GM21515 (cell line): Measurements from ENCODE around the gene FBXO27.
A peak's percentile ranks its signal among the peaks of the same experiment; 100 is the strongest.
"Not testable (repeated sequence)": the region's sequence is repeated elsewhere in the genome, so short reads cannot be mapped to it uniquely, and the experiment has no call there.

Source experiments
- ATAC-seq: cut with Tn5 transposase; IDR thresholded peaks from one replicate; pipeline ENCODE4 v1.9.1; 2021; ENCODE audit not compliant: unreplicated experiment

Gene FBXO27

DNA sequence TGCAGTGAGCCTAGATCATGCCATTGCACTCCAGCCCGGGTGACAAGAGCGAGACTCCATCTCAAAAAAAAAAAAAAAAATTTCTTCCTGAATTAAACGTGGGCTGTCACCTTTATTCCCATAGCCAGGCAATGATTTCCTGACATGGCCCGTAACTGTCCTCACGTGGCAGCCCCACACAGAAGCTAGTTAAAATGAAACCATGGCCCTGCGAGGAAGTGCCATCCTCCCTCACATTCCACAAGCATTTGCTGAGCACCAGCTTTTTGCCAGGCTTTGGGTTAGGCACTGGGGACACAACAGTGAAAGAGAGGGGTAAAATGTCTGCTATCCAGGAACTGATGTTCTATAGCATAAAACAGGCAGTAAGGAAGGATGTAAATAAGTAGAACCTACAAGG is 13.2 kb upstream of the FBXO27 start:
- ATAC-seq, result no peak

DNA sequence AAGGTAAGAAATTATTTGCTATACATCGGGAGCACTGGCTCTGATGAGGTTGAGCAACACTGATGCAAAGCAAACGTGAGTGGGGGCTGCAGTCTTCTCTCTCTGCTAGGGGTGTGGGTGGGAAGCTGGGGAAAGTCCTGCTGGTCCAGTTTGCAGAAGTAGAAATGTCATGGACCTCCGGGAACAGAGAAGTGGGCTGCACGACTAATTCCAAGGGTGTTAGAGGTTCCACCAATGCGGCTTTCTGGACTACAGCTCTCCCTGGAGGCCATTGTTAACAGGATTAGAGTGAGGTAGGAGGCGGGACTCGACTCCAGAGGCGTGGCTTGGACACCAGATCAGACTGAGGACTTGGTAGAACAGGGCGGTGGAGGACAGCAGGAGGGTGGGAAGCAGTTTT is 5.7 kb upstream of the FBXO27 start:
- ATAC-seq, result no peak

DNA sequence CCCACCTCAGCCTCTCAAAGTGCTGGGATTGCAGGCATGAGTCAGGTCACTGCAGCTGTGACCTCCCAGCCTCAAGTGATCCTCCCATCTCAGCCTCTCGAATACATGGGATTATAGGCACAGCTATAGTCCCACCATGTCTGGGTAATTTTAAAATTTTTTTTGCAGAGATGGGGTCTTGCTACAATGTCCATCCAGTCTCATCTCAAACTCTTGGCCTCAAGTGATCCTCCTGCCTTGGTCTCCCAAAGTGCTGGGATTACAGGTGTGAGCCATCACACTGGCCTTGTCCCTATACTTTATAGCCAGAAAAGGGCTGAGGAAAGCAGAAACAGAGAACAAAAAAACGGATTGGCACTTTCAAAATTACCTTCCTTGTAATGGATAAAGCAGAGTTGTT is 4.8 kb upstream of the FBXO27 start:
- ATAC-seq, result no peak

DNA sequence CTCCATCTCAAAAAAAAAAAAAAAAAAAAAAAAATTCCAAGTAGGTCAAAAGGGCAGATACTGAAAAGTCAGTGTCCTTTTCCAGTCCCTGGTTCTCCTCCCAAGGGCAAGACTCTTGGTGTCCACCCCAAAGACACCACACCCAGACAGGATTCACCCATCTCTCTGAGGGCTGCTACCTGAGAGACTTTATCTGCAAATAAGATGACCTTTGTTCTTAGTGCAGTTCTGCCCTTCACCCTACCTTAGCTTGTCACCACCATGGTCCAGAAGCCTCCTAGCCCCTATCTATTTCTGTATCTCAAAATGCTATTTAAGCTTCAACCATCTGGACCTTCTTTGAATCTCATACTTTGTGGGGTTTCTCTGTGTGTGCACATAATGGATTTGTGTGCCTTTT is 4.2 kb upstream of the FBXO27 start:
- no peak for ATAC-seq

DNA sequence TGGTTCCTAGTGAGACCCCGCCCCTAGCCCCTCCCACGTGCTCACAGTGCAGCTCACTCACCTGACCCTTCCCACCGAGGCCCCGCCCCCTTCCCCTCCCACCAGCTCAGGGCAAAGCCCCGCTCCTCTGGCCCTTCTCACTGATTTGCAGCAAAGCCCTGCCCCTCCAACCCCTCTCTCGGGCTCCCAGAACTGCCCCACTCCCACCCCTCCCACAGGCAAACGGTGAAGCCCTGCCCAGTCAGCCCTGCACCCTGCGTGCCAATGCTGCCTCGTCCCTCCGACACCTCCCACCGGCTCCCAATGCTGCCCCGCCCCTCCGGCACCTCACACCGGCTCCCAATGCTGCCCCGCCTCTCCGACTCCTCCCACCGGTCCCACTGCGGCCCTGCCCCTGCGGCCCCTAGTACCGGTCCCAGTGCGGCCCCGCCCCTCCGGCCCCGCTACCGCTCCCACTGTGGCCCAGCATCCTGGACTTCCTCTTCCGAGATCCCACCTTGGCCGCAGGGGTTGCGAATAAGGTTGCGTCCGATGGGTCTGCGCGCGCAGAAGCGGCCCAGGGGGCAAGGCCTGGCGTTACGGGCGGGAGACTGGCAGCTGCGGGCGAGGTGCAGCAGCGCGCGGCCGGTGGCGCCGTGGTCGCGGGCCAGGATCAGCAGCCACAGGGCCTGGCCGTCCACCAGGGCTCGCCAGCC is 834 bp downstream of the FBXO27 start:
- peak; percentile 90 for ATAC-seq

DNA sequence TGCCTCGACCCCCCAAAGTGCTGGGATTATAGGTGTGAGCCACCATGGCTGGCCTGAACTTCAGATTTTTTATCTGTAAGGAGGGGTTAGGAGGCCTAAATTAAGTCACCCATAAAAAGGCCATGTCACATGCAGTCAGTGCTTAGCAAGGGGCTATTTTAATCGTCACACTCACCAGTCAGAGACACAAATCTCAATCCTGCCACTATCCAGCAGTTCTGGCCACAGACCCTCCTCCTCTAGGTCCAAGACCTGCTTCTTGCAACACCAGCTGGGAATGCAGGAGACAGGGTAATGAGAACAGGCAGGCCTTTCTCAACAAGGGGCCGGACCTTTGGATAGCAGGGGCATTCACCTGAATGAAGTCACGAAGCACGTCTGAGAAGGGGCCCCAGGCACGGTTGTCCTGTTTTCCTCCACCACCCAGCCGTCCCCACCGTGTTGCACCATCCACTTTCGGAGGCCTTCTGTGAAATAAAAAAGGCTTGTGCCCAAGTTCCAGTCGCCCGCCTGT is 1.4 kb downstream of the FBXO27 start:
- ATAC-seq, result peak; percentile 22

DNA sequence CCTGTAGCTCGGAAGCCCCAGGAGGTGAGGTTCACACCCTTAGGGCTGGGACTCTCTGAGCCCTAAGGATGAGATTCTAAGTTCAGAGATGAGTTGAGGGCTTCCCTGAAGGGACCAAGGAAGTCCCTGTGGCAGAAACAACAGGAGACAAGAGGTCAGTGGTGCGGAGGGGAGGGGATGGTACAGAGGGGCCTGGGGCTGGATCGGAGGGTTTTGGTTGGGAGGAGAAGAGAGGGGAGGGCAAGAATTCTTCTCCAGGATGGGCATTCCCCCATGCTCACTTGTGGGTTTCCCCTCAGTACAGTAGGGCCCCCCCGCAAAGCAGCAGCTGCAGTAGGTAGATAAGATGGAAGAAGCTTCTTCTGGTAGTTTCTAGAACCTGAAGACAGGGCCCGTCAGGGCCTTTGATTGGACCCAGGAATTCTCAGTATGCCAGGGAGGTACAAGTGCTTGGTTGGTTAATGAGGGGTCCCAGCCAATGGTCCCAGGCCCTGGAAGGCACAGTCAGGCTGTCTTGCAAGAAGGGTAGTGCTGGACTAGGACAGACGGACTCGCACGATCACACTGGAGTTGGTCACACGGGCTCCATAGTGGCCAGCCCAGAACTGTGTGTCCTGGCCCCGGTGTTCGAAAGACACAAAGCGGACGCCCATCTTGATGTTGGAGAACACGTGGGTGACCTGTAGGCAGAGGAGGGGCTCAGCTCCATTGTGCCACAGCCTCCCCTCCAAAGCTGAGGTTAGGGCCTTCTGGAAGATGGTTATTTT is 7.3 kb downstream of the FBXO27 start:
- no peak for ATAC-seq

DNA sequence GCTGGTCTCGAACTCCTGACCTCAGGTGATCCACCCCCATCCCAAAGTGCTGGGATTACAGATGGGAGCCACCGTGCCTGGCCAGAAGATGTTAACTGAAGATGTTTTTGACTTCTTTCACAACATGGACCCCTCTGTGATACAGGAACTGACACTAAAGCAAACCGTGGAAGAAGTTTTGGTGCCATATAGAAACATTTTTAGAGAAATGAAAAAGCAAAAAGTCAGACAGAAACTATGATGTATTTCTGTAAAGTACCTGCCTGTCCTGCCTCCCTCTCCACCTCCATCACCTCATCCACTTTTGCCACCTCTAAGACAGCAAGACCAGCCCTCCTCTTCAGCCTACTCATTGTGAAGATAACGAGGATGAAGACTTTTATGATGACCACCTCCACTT is 11.3 kb downstream of the FBXO27 start:
- ATAC-seq, result no peak

DNA sequence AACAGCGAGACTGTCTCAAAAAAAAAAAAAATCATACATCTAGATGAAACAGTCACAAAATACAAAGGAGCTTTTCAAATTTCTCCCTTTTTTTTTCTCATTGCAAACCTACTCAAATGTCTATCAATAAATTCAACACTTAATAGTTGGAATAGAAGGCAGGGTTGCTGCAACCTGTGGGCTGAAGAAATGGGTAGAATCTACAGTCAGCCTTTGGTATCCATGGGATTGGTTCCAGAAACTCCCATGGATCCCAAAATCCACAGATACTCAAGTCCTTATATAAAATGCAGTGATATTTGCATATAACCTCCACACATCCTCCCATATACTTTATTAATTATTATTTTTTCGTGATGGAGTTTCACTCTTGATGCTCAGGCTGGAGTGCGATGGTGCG is 14.7 kb downstream of the FBXO27 start:
- no peak for ATAC-seq

DNA sequence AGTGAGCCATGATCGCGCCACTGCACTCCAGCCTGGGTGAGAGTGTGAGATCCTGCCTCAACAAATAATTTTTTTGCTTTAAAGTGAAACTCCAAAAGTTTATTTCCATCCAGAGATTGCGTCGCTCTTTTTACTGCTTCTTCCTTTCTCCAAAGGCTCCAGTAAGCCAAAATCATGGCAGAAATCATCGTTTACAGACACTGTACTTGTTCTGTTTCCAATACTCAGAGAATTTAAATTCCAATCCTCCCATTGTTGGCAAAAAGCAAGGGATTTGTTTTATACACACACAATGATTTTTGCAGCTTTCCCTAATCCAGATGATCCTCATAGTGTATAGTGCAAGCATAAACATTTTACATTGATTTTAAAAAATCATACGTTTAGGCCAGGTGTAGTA is 15.3 kb downstream of the FBXO27 start:
- no peak for ATAC-seq

DNA sequence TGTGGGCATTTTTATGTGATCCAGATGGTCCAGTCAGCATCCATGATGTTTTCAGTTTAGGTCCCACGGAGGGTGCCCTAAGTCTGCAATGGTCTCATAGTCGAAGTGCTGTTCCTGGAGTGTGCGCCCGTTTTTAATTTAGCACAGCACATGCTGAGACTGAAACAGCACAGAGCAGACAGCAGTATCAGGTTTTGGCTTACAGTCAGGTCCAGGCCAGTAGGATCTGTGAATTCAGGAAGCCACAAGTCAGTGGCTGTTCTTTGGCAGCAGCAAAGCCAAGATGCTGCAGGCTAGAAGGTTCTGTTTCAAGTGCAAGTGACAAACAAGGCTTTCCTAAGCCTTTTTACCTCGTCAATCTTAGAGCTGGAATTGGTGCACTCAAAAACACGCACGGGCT is 18.3 kb downstream of the FBXO27 start:
- no peak for ATAC-seq

DNA sequence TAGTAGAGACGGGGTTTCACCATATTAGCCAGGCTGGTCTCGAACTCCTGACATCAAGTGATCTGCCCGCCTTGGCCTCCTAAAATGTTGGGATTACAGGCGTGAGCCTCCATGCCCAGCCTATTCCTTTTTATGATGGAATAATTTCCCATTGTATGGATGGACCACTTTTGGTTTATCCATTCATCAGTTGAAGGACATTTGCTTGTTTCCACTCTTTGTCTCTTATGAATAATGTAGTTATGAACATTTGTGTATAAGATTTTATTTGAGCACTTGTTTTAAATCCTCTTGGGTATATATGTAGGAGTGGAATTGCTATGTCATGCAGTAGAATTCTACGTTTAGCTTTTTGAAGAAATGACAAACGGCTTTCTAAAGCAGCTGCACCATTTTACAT is 23.3 kb downstream of the FBXO27 start:
- no peak for ATAC-seq

DNA sequence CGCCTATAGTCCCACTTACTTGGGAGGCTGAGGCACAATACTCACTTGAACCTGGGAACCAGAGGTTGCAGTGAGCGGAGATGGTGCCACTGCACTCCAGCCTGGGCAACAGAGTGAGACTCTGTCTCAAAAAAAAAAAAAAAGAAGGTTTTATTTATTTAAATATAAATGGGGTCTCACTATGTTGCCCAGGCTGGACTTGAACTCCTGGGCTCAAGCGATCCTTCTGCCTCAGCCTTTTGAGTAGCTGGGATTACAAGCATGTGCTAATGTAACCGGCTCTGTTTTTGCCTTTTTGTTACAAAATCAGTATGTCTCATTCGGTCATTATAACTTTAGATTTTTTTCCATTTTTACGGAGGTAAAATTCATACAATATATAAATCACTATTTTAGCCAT is 24.2 kb downstream of the FBXO27 start:
- ATAC-seq, result no peak

DNA sequence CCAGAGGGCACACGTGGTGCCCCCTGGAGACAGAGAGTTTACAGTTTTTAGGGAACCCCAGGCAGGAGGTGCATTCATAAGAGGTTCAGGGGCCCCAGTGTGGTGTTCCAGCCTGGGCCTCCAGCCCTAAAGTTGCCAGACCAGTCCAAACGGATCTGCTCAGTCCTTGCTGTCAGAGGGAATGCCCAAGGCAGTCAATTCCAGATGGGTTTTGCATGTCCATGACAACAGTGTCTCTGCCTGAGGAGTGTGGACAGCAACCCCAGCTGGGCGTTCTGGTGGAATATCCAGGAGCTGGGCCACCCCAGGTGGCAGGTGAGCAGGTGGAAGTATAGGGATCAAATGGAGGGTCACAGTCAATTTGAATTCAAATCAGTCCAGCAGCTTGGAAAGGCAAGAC is 25.3 kb downstream of the FBXO27 start:
- ATAC-seq, result no peak

DNA sequence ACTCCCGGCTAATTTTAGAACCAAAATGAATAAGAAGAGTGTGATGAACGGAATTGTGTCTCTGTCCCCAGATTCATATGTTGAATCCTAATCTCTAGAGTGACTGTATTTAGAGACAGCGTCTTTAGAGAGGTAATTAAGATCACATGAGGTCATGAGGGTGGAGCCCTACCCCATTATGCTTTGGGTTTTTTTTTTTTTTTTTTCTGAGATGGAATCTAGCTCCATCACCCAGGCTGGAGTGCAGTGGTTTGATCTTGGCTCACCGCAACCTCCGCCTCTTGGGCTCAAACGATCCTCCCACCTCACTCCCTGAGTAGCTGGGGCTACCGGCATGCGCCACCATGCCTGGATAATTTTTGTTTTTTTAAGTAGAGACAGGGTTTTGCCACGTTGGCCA is 27.9 kb downstream of the FBXO27 start:
- ATAC-seq, result no peak

DNA sequence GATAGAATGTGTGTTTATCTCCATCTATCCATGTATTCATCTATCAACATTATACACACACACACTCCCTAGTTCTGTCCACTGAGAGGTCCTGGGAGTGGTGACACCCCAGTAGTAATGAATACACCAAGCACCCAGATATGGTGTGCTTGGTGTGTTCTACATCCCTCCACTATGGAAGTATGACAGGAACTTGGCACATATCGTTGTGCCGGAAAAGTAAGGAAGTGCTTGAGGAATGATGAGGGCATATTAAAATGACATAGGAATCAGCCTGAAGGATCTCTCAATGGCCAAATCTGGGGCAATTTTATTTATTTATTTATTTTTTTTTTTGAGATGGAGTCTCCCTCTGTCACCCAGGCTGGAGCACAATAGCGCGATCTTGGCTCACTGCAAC is 28.6 kb downstream of the FBXO27 start:
- ATAC-seq, result no peak

DNA sequence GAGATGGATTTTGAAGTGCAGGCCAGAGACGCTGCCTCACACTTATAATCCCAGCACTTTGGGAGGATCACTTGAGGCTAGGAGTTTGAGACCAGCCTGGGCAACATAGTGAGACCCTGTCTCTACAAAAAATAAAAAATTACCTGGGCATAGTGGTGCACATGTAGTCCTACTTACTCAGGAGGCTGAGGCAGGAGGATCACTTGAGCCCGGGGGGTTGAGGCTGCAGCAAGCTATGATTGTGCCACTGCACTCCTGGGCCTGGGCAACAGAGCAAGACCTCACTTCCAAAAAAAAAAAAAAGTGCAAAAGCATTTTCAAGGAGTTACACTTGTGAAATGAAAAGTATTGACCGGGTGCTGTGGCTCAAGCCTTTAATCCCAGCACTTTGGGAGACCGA is 29.2 kb downstream of the FBXO27 start:
- no peak for ATAC-seq

DNA sequence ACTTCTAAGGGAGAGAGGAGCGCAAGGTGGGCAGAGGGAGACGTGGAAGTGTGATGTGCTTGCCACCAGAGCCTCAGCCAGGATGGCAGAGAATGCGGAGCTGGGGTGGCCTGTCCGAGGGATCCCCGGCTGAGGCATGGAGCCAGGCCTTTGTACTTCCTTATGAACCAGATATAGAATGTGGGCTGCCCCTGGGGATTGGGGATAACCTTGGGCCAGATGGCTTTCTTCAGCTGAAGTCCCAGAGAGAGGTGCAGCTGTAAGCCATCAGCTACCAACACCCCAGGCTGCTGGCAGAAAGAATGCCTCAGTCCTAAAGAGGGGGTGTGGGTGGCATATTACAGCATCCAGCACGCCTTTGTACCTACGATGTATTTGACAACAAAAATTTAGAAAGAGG is 31.3 kb downstream of the FBXO27 start:
- no peak for ATAC-seq

DNA sequence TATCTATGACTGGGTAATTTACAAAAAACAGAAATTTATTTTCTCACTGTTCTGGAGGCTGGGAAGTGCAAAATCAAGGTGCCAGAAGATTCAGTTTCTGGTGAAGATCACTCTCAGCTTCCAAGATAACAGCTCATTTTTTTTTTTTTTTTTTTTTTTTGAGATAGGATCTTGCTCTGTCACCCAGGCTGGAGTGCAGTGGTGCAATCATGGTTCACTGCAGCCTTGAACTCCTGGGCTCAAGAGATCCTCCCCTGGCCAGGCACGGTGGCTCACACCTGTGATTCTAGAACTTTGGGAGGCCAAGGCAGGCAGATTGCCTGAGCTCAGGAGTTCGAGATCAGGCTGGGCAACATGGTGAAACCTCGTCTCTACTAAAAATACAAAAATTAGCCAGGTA is 34.8 kb downstream of the FBXO27 start:
- not testable (repeated sequence) for ATAC-seq

DNA sequence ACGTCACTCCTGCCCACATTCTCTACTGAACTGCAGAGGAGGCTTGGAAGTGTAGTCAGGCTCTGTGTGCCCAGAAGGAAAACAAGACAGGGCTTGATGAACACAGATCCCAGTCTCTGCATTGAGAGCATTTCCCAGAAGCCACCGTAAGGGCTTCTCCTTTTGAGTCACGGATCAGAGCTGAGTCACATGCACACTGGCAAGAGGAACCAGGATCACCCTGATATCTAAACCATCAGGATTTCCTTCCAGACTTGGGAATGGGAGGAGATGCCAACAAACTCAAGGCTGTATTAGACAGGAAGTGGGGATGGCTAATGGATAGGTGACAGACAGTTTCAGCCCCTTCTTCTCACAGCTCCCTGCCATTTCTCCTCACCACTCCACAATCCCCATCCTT is 39.1 kb downstream of the FBXO27 start:
- ATAC-seq, result no peak

DNA sequence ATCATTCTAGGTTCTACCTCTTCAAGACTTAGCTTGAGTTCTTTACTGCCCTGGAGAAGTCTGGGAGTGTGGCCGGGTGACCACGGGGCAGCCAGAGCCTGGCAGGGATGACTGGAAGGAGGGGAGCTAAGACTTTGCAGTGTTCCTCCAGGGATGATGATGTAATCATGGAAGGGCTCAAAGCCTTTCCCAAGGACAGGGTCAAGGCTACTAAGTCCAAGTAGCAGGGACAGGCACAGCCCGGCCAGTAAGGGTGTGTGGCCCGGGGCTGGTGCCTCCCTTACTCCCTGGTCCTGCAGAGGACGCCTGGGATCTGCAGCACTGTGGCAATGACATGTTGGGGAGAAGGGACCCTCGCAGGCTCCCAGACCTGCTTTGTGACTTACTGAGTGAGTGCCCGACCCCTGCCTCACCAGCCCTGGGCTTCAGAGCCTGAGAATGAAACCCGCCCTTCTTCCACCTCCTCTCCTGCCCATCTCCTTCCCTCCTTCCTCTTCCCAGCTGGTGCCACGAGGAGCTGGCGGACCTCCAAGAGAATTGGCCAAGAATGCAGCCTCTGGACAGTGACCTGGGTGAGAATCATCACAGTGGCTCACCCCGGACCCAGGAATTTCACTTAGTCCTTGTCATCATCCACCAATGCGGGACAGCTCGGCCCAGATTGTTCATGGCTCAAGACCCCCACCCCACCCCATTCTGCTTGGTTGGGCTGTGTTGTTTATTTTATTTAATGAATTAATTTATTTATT is 41.2 kb downstream of the FBXO27 start:
- ATAC-seq, result no peak

DNA sequence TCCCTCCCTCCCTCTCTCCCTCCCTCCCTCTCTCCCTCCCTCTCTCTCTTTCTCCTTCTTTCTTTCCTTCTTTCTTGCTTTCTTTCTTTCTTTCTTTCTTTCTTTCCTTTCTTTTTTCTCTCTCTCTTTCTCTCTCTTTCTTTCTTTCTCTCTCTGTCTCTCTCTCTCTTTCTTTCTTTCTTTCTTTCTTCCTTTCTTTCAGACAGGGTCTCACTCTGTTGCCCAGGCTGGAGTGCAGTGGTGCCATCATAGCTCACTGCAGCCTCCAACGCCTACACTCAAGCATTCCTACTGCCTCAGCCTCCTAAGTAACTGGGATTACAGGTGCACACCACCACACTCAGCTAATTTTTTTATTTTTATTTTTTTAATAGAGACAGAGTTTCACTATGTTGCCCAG is 42.7 kb downstream of the FBXO27 start:
- ATAC-seq, result not testable (repeated sequence)
